Measurements from ENCODE around the gene ZMYND8.

- no peak for TF ChIP-seq CTCF (conservative IDR thresholded peaks at IDR 0.05 in 1 of 2, IDR thresholded peaks at IDR 0.05 in 1 of 2; ENCODE audit: low read depth in 1 of 2, low read length in 2 of 2)
- TF ChIP-seq EZH2 (IDR thresholded peaks at IDR 0.05; ENCODE audit: low read length, missing control alignments) = no peak
Measured at GRCh38 chr20:47354714-47355488, 1.6 kb downstream of the ZMYND8 start.
